ENCODE results near the gene MCTP2.

The MCTP2 gene

DNA sequence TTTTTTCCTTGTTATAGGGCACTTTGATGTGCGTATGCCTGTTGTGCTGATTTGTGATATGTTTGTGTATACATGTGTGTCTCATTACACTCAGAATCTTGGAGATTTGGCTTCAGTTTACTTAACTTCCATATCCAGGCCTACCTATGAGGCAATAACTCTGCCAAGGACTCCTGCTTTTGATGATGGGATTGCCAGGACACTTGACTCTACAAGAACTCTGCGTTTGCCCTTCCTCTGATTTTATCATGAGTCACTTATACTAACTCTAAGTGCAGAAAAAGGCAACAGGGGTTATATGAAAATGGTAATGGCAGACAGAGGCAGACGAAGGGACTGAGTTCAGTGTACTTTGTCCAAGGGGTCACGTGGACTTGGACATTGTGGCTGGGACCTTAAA is 33.6 kb downstream of the MCTP2 start:
- DNase-seq, result no peak

DNA sequence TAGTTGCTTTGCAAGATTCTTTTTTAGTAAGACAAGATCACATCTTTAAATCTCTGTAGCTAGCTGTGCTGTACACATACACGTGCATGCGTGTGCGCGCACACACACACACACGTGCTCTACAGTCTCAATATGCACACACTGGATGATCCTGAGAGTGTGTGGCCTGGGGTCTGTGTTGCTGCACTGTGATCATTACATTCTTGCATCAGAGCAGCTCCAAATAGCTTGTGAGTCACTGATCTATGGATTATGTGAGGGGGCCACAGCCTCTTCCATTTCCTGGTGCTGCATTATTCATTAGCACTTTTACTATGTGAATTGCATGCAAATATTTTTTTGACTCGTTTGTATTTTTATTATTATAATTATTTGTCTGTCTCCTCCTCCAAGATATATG is 34.6 kb downstream of the MCTP2 start:
- DNase-seq, result no peak

DNA sequence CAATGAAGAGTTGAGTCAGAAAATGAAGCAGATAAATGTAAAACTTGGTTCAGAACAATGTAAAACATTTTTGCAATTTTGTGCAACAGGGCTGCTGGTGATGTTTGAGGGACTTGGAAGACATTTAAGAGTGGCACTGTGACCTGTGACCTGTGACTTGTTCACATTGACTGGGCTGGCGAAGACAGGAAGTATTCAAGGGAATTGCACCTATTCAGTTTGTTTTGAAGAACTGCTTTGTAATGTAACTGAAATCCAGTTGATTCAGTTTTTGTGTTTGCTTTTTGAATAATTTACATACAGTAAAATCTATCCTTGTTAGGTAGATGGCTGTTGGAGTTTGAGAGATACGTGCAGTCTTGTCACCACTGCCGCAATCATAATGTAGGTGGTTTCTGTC is 35.4 kb downstream of the MCTP2 start:
- DNase-seq, result no peak

DNA sequence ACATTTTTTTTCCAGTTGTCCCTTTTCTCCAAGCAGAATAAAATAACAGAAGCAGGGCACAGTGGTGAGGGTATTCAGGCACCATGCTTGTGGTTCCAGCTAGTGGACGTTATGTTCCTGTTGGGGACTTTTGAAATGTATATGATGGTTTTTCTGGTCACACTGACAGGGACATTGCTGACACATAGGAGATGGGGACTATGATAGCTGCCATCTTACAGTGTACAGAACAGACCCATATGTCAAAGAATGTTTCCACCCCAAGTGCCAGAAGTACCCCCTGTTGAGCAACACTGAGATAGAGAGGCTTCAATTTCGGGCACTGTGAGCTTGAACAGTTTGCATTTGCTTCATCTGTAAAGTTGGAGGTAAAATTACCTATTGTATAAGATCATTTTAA is 38.6 kb downstream of the MCTP2 start:
- DNase-seq, result no peak

DNA sequence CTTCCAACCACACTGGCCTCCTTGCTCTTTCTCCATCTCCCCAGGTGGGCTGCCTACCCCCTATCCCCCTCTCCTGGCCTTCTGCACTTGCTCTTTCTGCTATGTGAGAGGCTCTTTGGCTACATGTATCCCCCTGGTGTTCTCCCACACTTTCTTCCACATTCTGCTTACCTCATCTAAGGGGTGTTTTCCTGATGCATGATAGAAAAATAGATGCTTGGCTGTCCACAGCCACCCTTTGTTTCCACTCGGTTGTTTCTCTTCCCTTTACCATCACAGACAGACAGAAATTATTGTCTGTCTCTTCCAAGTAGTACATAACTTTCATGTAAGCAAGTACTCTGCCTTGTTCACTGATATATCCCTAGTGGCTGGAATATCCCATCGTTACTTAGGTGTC is 39.2 kb downstream of the MCTP2 start:
- no peak for DNase-seq

DNA sequence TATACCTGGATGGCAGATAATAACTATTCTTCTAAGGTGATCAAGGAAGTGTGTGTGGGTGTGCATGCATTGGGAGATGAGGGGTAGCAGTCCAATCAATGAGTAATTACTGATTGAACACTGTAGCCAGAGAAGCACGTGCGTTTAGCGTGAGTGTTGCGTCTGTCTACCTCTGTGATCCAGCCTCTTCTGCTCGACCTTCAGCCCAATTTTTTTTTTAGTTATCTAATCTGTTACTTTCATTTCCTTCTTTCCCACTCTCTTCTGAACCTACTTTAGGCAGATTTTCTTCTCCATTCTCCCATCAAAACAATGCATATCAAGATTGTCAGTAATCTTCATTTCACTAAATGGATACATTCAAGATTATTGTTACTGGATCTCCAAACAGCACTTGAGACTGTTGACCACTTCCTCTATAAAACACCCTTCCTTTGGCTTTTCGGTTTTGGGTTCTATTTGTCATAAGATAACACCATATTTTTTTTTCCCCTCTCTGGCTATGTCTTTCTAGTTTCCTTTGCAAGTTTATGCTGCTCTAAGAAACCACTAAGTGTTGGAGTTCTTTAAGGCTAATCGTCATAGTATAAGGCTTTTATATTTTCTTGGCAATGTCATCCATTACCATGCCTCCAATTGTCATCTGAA is 41.0 kb downstream of the MCTP2 start:
- DNase-seq, result no peak

DNA sequence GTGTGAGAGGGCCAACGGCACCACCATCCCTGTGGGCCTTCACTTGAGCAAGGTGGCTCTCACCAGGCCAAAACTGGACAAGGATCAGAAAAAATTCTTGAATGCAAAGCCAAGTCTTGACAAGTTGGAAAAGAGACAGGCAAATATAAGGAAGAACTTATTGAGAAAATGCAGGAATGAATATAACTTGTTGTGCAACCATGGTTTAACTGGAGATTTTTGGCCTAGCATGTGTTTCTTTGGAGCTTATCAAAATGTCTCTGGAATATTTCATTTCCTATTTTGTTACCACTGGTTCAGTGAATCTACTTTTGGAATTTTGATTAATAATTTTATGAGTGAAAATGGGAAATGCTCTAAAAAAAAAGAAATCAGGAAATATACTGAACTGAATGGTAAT is 42.5 kb downstream of the MCTP2 start:
- DNase-seq, result no peak

DNA sequence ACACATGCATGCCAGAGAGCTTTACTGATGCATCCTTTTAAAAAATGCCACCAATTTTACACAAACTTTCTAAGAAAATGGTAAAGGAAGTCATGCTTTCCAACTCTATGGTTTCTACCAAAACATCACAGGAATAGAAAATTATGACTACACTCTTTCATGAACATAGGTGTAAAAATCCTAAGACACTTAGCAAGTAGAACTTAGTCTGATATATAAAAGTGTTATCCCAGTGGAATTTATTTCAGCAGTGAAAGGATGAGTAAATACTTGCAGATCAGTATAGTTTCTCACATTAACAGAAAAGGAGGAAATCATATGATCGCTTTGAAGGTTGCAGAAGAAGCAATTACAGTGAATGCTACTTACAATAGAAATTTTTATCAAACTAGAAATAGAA is 43.4 kb downstream of the MCTP2 start:
- DNase-seq, result no peak

DNA sequence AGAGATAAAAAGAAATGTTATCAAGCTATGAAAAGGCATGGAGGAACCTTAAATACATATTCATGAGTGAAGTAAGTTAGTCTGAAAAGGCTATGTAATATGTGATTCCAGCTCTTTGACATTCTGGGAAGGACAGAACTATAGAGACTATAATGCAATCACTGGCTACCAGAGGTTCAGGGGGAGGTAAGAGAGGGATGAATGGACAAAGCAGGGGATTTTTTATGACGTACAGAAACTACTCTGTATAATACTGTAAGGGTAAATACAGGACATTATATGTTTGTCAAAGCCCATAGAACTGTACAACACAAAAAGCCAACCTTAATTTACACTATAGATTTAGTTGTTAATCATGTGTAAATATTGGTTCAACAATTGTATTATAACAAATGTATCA is 46.1 kb downstream of the MCTP2 start:
- DNase-seq, result peak; percentile 24

DNA sequence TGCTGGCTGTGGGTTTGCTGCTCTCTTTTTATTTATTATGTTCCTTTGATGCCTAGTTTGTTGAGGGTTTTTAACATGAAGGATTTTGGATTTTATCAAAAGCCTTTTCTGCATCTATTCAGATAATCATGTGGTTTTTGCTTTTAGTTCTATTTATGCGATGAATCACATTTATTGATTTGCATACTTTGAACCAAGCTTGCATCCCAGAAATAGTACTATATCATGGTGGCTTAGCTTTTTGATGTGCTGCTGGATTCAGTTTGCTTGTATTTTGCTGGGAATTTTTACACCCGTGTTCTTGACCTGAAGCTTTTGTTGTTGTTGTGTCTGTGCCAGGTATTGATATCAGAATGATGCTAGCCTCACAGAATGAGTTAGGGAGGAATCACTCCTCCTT is 48.4 kb downstream of the MCTP2 start:
- no peak for DNase-seq

DNA sequence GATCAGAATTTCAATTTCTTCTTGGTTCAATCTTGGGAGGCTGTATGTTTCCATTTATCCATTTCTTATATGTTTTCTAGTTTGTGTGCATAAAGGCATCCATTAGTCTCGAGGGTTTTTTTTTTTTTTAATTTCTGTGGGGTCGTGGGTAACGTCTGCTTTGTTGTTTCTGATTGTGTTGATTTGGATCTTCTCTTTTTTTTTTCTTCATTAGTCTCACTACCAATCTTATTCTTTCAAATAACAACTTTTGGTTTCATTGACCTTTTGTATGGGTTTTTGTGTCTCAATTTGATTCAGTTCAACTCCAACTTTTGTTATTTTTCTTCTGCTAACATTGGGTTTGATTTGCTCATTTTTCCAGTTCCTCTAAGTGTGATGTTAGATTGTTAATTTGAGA is 48.9 kb downstream of the MCTP2 start:
- DNase-seq, result no peak

DNA sequence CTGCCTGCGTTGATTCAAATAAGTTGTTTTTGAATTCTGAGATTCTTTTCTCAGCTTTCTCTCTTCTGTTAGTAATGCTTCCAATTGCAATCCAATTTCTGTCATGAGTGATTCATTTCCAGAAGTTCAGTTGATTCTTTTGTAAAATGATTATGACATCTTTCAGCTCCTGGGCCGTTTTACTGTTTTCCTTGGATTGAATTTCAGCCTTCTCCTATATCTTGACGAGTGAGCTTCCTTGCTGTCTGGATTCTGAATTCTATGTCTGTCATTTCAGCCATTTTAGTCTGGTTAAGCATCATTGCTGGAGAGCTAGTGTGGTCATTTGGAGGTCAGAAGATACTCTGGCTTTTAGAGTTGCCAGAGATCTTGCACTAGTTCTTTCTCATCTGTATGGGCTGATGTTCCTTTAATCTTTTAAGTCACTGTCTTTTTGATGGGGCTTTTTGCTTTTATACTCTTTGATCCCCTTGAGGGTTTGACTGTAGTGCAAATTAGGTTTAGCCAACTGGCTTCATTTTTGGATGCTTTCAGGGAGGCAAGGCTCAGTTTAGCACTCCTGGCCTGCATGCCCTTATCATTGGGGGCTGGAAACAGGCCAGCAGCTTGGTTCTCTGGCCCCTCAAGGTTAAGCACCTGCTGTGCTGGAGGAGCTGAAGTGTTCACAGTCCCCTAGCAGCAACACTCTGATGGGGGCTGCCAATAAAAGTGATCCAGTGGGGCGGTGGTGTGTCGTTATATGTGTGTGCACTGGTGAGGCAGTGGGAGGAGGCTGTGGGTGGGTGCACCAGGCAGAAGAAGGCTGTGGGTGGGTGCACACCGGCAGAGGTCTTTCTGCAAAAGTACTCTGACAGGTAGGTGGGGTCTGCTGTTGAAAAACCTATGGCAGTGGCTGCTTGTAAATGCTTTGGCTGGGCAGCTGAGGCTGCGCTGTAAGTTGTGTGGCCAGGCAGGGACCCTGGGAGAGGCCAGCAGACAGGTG is 51.2 kb downstream of the MCTP2 start:
- no peak for DNase-seq

DNA sequence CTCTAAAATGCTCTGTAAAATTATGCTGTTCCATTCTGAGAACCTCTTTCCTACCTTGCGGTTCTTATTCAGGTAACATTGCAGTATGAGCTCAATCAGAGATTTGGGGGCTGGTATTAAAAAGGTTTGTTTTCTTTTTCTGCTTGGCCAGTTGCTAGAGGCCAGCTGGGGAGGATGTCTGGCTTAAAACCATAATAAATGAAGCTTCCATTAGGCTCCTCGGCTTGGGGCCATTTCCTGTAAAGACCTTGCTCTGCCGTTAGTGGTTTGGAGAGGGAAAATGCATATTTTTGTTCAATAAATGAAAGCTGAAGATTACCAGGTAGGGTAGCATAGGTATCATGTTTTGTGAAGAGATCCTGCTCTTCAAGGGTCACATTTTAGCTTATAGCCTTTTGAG is 55.2 kb downstream of the MCTP2 start:
- peak; percentile 46 for DNase-seq

DNA sequence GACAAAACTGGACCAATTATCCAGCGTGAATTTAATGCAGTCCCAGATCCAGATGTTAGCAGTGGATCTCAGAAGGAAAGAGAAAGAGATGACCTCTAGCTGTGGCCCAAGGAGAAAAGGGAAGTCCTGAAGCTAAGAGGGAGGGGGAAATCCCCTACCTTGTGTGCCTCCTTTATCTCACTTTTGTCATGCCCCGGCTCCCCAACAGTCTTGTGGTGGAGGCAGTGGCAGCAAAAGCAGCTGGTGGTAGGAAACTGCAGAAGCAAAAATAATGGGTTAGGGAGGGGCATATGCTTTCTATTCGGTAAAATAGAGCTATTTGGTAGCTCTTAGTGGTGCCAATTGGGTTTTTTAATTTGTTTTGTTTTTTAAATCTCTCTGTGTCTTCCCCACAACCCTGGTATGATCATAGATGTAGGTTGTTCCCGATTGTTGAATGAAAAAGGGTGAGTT is 56.5 kb downstream of the MCTP2 start:
- no peak for DNase-seq

DNA sequence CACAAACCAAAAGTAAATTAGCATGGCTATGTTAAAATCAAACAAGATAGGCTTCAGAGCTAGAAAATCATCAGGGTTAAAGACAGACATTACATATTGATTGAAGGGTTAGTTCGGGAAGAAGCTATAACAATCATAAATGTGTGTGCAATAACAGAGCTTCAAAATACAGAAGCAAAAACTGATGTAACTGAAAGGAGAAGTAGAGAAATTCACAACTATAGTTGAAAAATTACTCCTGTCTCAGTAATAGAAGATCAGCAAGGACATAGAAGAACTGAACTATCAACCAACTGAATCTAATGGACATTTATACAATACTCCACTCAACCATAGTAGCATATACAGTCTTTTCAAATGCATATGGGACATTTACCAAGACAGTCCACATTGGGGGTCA is 59.4 kb downstream of the MCTP2 start:
- no peak for DNase-seq

DNA sequence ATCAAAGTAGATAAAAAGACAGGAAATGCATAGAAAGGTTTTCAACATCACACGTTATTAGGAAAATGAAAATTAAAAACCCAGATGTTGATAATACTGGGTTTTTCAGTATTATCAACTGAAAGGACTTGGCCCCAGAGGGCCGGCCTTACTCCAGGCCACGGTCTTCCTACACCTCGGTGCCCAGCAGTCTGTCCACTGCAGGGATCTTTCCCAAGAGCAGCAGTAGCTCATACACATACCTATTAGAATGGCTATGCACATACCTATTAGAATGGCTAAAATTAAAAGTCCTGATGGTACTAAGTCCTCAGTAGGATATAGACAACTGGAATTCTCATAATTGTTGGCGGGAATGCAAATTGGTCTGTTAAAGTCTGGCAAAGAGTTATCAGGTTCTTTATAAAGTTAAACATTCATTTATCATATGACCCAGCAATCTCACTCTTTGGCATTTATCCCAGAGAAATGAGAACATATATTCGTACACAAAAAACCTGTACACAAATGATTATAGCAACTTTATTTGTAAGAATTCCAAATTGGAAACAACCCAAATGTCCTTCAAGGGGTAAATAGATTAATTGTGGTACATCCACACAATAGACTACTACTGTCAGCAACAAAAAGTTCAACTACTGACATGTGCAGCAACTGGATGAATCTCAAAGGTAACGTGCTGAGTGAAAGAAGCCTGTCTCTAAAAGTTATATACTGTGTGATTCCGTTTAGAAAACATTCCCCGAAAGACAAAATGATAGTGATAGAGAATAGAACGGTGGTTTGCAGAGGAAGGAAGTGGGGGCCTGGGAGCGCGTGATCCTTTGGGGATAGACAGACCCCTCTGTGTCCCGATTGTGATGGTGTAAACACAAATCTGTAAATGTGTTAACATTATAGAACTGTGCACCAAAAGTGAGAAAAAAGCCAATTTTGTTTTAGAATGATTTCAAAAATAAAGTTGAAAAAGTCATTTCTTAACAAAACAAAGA is 62.3 kb downstream of the MCTP2 start:
- DNase-seq, result no peak

DNA sequence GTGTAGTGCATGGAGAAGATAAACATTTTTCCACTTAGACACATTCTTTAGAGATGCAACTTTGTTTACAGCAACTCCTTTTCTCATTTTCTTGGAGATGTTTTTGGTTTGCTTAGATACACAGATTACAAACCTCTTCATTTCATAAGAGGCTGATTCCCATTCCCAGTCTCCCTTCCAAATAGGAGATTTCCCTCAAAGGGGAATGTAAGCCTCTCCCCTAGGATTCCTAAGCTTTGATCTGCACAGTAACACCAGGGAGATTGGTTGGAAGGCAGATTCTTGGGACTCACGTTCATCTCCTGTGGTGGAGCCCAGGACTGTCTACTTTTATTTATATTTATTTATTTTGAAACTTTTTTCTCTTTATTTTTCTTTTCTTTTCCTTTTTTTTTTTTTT is 63.2 kb downstream of the MCTP2 start:
- no peak for DNase-seq

DNA sequence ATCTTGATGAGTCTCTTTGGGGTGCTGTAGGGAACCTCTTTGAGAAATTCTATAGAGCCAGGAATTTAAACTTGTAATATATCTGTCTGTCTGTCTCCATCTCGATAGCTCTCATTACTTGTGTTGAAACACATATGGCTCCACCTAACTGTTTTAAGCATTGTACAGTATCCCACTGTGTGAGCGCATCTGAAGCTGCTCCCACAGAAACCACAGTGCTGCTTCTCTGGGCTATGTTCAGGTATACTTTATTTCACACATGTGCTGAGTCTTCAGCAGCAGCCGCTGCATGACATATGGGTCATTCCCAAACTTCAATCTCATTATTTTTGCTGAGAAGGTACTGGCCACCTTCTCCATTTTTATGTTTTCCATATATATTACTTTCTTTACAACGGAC is 63.9 kb downstream of the MCTP2 start:
- DNase-seq, result no peak

DNA sequence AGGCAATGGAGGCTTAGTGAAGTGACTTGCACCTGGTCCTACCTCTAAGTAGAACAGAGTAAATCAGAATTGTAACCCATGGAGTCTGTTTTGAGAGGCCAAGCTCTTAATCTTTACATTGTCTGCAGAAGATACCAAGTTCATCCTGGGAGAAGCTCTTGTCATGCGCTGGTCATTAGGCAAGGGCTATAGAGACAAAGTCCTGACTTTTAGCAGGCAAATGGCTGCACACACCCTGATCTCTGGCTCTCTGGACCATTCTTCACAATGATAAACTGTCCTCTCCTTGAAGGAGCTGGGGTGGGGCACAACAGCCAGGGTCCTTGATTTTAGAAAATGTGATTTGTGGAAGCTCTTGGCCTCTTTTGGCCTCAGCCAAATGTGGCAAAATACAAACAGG is 65.4 kb downstream of the MCTP2 start:
- DNase-seq, result no peak

DNA sequence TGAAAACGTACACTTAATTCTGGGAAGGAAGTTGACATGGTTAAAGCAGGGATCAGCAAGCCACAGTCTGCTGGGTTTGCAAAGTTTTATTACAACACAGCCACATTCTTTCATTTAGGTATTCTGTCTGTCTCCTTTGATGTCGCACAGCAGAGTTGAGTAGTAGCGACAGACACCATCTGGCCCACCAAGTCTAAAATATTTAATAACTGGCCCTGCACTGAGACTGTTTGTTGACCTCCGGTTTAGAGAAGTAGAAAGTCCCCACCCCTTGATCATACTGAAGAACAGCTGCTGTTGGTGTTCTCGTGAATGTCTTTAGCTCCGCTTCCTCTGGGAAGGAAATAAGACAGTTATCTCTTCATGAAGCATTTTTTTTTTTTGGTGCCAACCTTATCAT is 66.2 kb downstream of the MCTP2 start:
- DNase-seq, result peak; percentile 66

DNA sequence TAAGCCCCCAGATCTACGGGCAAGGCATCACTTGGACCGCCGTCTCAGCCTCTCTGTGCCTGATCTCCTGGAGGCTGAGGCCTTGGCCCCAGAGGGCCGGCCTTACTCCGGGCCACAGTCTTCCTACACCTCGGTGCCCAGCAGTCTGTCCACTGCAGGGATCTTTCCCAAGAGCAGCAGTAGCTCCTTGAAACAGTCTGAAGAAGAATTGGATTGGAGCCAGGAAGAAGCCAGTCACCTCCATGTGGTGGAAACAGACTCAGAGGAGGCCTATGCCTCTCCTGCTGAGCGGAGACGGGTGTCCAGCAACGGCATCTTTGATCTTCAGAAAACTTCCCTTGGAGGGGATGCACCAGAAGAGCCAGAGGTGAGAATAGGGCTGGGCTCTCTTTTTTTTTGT is 67.0 kb downstream of the MCTP2 start:
- peak; percentile 5 for DNase-seq

DNA sequence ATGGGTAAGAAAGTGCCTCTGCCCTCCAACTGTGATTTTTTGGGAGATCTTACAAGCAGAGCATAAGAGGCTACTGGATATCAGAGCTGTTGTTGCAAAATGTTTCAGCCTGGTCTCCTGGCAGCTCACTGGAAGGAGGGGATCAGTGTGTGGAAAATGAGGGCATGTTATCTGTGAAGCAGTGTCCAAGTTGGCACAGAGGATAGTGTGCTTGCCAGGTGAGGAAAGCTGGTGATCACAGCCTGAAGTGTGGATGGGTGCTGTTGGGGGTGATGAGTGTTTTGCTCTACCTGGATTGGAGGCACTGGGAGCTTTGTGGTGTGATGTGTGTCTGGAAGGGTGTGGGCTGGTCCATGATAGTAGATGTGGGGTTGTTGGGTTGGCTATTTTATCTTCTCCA is 69.3 kb downstream of the MCTP2 start:
- DNase-seq, result no peak

DNA sequence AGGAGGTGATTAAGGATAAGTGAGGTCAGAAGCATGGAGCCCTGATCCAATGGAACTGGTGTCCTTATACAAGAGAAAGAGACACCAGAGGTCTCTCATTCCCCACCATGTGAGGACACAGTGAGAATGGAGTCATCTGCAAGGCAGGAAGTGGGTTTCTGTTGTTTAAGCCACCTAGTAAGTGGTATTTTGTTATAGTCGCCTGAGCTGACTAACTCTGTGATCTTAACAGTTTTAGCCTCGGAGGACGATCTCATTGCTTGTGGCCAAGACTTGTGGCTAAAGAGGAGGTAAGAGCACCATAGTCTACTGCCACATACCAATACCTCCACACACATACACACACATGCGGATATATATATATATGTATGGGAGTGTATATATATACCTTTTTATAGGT is 73.8 kb downstream of the MCTP2 start:
- no peak for DNase-seq

Data from NCI-H69 (cell line).